CD4-positive, alpha-beta T cell treated with Interleukin-6 at 100 ng/mL for 8 hours (primary cell): ENCODE measurements around the gene TRIM49.
"Not testable (repeated sequence)": the region's sequence is repeated elsewhere in the genome, so short reads cannot be mapped to it uniquely, and the experiment has no call there.

Experiments
- DNase-seq: peaks from one replicate; pipeline ENCODE4 v3.0.0-alpha.2; 2020; ENCODE audit warnings: mixed read lengths, low spot score

TRIM49 gene, protein sequence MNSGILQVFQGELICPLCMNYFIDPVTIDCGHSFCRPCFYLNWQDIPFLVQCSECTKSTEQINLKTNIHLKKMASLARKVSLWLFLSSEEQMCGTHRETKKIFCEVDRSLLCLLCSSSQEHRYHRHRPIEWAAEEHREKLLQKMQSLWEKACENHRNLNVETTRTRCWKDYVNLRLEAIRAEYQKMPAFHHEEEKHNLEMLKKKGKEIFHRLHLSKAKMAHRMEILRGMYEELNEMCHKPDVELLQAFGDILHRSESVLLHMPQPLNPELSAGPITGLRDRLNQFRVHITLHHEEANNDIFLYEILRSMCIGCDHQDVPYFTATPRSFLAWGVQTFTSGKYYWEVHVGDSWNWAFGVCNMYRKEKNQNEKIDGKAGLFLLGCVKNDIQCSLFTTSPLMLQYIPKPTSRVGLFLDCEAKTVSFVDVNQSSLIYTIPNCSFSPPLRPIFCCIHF

DNA sequence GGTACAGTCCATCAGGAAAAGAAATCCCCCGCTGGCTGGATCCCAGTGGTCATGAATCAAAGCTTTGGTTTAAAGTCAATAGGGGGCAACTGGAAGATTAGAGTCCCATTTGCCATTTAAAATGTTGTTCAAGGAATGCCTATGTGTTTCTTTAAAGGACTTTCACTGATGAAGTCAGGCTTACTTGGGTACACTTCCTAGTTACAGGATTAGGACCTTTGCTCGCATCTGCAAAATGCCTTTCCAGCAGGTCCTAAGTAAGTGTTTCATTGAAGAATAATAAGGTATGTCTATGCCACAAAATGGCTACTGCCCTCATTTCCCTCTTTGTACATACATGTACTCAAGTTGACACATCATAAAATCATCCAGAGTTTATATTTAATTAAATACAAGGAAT lies at the start of gene TRIM49:
Gene TRIM49, minus strand, starts transcription at position 101 of the 400 bp plus-strand sequence. CDS start 4,106 bp downstream, outside the sequence.
- DNase-seq = not testable (repeated sequence)

DNA sequence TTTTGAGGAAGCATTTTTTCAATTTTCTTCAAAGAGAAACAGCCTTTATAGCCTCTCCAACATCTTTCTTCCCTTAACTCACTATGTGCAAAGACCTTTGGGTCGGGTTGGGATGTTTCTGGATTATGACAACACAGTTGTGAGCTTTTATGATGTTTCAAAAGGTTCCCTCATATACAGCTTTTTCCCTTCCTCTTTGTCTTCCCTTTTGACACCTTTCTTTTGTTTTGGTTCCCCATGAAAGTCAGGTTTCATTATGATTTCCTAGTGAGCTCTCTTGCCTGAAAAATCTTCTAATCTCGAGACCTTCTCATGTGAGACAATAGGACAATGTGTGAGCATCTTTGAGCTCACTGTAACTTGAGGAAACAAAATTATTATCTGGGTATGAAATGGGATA lies 18.3 kb upstream of the TRIM49 start:
- not testable (repeated sequence) for DNase-seq

DNA sequence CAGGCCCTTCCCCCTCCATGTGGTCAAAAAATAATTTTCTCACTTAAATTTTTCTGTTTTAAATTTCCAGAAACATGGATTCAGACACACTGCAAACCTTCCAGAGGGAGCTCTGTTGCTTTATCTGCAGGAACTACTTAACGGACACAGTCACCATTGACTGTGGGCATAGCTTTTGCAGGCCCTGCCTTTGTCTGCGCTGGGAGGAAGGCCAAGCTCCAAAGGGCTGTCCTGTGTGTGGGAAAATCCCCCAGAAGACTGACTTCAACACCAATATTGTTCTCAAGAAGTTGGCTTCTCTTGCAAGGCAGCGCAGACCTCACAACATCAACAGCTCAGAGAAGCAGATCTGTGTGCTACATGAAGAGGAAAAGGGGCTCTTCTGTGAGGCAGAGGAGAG lies 11.6 kb upstream of the TRIM49 start:
- DNase-seq = not testable (repeated sequence)

- DNase-seq = not testable (repeated sequence)
These were observed 5.2 kb upstream of the TRIM49 start for GRCh38 chr11:89813535-89813934.

DNA sequence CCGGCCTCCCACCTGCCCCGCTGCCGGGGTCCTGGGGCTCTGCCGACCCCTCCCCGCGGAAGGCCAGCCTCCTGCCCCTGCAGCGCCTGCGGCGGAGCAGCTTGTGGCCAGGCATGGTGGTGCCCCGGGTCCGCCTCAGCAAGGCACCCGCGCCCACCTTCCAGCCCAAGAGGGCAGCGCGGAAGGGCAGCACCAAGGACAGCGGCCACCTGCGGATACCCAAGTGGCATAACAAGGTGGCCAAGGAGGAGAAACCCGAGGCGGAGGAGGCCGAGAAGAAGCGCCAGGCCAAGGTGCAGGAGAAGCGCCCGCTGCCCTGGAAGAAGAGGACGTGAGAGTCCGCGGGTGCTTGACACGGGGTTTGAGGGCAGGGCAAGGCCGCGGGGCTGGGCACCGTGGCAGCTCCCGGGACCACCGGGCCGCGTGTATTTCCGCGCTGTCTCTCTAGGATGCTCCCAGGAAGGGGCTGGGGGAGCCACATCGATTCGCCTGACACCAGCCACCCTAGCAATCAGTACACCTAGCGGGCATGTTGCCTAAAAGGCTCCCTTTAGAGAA lies 20.8 kb downstream of the TRIM49 start:
- DNase-seq = not testable (repeated sequence)

- not testable (repeated sequence) for DNase-seq
These were observed 22.6 kb downstream of the TRIM49 start for GRCh38 chr11:89785726-89786125.

- not testable (repeated sequence) for DNase-seq
These were observed 57.6 kb downstream of the TRIM49 start for GRCh38 chr11:89750822-89751221.
